CD4-positive, alpha-beta T cell treated with Interleukin-1 beta for 1 hour (primary cell): ENCODE results near the gene C20orf173.
"Not testable (repeated sequence)": the region's sequence is repeated elsewhere in the genome, so short reads cannot be mapped to it uniquely, and the experiment has no call there.

Experiments
- DNase-seq, 2 donors: peaks; one replicate each; pipeline ENCODE4 v3.0.0-alpha.2; 2020 to 2022

Gene C20orf173

GRCh38 chr20:35529552-35529951 lies at the start of gene C20orf173:
Gene C20orf173, minus strand, starts transcription at chr20:35529652. Its CDS starts 279 bp downstream, at chr20:35529373.
- no peak for DNase-seq

- no peak for DNase-seq
Observed at GRCh38 chr20:35579196-35579595, 49.7 kb upstream of the C20orf173 start.

GRCh38 chr20:35578469-35578868 lies 49.0 kb upstream of the C20orf173 start:
- no peak for DNase-seq

DNA sequence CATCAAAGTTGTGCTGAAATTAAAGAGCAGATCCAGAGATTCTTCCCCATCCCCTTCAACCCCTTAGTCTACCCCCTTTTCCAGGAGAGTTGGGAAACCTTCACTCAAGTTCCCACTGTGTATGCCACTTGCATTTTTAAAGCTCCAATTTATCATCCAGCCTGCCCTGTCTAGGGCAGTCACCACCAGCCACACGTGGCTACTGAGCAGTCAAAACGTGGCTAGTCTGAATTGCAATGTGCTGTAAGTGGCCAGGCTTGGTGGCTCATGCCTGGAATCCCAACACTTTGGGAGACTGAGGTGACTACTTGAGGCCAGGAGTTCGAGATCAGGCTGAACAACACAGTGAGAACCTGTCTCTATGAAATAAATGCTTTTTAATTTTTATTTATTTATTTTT lies 47.4 kb upstream of the C20orf173 start:
- DNase-seq: no peak

- no peak for DNase-seq
Observed at GRCh38 chr20:35575958-35576357, 46.5 kb upstream of the C20orf173 start.

- DNase-seq: no peak
Observed at GRCh38 chr20:35572838-35573237, 43.4 kb upstream of the C20orf173 start.

DNA sequence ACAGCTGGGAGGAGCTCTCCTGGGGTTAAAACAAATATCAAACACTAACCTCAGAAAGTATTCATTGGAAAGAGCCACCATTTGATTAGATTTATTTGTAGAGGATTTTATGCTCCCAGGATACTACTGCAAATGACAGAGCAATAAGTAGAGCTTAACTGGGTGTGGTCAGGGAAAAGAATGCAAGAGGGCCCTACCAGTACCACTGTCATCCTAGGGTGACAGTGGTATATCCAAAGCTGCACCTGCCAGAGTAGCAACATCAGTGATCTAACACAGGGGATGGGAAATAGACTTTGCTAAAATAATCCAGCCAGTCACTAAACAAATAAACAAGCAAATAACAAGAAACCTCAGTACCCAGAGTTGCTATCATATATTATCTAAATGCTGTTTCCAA lies 42.1 kb upstream of the C20orf173 start:
- no peak for DNase-seq

DNA sequence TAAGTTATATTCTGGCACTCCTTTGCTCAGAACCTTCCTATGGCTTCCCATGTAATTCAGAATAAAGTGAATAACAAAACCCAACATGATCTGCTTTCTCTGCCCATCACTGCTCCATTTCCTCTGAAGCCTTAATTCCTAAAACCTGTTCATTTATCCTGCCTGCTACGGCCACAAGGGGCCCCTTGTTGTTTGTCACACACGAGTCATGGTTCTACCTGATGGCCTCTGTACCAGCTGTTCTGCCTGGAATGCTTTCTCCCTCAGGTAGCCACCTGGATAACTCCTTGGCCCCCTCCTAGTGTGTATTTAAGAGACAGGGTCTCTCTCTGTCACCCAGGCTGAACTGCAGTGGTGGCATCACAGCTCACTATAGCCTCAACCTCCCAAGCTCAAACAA lies 39.2 kb upstream of the C20orf173 start:
- DNase-seq: no peak

- DNase-seq: no peak
Observed at GRCh38 chr20:35564905-35565304, 35.5 kb upstream of the C20orf173 start.

DNA sequence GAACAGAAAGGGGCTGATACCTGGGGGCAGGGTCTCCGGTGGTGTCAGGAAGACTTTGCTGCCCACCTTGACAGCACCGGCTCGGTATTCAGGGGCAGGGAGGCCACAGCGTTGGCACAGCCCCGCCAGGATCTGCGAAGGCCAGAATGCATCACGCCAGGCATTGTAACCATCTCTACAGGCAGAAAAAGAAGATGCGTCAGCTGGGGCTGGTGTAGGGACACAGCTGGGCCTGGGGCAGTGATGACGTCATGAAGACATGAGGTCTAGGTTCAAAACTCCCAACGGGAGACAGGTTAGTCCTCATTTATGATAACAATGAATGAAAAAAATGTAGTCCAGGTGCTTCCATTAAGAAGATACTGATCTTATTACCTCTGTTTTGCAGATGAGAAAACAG lies 34.4 kb upstream of the C20orf173 start:
- no peak for DNase-seq

GRCh38 chr20:35562541-35563110 lies 33.2 kb upstream of the C20orf173 start:
- no peak for DNase-seq

- no peak for DNase-seq
Observed at GRCh38 chr20:35561671-35562070, 32.2 kb upstream of the C20orf173 start.

DNA sequence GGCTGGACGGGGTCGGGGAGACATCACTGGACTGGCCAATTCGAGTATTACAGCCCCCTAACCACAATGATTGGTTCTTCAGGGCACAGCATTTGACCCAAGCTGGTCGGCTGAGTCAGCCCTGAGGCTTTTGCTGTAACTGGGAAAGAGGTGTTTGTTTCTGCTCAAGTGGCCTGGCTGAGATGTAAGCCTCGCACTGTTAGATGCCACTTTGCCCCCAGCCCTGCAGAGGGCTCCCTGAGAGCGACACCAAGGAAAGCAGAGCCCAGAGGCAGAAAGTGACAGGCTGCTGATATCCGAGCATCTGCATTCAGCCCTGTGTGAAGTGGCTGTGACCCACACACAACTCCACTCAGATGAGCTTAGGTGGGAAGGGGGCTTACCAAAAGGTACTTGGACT lies 31.8 kb upstream of the C20orf173 start:
- peak in 1 of 2 donors; percentile 17 for DNase-seq

DNA sequence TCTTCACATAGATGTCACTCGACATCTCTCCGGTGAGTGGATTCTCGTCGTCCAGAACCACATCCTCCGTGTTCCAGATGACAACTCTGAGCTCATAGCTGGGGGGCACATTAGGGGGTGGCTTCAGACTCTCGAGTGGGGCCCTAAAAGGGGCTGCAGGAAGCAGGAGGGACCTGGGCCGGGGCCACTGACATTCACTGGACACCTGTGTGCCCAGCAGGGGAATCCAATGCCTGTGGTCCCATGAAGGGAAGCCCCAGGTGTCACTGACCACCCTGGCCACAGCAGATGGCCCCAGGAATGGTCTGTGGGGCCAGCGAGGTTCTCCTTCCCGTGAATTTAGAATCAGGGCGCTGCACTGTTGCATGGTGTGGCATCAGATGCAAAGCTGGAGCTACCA lies 31.1 kb upstream of the C20orf173 start:
- DNase-seq: no peak

- DNase-seq: no peak
Observed at GRCh38 chr20:35560105-35560511, 30.7 kb upstream of the C20orf173 start.

- no peak for DNase-seq
Observed at GRCh38 chr20:35559042-35559693, 29.7 kb upstream of the C20orf173 start.

DNA sequence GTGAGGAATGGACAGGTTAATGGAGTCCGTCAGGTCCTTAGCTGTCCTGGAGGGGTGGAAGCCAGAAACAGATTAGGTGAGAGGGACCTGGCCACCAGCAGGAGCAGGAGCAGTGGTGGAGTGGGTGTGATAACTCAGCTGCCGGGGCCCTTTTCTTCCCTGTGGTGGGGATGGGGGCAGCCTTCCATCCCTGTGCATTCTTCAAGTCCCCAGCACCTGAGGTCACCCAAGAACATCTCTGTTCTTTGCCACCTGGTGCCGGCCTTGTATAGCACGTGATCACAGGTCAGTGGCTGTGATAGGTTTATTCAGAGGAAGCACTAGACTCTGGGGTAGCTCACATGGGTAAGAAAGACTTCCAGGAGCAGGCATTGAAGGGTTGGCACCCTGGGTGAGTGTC lies 29.0 kb upstream of the C20orf173 start:
- DNase-seq: no peak

DNA sequence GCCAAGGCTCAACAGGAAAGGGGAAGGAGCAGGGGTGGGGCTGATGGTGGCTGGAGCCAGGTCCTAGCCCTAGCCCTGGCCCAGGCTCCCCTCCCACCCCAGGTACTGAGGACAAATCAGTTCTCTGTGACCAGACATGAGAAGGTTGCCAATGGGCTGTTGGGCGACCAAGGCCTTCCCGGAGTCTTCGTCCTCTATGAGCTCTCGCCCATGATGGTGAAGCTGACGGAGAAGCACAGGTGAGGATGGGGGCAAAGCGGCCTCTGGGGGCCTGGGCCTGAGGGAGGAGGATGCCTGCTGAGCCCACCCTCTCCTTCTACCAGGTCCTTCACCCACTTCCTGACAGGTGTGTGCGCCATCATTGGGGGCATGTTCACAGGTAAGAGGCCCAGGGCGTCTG lies 27.4 kb upstream of the C20orf173 start:
- DNase-seq: no peak

DNA sequence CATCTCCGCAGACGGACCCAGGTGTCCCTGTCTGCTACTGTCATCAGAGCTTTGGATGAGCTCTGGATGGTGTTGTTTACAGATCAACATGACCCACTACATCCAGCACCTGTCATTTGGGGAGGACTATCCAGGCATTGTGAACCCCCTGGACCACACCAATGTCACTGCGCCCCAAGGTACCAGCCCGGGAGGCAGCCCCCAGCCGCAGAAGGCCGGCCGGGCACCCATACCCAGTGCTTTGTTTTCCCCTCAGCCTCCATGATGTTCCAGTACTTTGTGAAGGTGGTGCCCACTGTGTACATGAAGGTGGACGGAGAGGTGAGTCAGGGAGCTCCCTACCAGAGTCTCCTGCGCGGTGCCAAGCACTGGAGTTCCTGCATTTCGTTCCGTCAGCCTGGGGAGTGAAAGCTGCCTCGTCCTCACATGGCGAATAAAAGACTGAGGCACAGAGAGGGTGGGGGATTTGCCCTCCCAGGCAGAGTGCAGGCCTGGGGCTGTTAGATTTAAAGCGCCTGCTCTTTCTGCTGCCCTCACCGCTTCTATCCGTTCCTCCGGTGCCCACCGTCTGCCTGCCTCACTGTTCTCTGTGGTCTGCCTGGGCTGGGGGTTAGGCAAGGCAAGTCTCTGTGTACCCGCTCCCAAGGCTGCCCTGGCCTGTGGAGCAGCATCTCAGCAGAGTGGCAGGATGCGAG lies 26.6 kb upstream of the C20orf173 start:
- DNase-seq: no peak

DNA sequence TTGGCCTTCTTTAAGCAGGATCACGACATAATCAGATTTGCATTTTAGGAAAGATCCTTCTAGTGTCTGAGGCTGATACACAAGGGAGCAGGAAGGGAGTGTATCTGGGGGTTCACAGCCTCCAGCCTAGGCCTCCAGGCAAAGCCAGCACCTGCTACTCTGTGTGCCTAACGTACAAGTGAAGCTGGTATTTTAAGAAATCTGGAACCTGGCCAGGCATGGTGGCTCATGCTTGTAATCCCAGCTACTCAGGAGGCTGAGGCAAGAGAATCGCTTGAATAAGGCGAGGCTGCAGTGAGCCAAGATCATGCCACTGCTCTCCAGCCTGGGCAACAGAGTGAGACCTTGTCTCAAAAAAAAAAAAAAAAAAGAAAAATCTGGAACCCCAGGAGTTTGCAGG lies 26.0 kb upstream of the C20orf173 start:
- DNase-seq: not testable (repeated sequence)

GRCh38 chr20:35552914-35553313 lies 23.5 kb upstream of the C20orf173 start:
- DNase-seq: no peak

DNA sequence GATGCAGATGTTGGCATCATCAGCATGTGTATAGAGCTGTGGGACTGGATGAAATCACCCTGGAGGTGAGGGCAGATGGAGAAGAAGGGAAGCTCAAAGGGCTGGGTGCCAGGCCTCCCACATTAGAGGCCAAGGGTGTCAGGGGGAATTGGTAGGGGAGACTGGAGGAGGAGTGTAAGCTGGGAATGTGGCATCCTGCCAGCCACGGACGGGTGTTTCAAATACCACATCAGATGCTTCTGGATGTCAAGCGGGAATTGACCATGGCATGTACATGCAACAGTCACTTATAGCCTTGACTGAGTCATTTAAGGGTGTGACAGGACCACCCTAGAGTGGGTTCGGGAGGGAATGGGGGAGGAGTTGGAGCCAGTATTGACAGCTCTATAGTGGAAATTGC lies 22.1 kb upstream of the C20orf173 start:
- no peak for DNase-seq

DNA sequence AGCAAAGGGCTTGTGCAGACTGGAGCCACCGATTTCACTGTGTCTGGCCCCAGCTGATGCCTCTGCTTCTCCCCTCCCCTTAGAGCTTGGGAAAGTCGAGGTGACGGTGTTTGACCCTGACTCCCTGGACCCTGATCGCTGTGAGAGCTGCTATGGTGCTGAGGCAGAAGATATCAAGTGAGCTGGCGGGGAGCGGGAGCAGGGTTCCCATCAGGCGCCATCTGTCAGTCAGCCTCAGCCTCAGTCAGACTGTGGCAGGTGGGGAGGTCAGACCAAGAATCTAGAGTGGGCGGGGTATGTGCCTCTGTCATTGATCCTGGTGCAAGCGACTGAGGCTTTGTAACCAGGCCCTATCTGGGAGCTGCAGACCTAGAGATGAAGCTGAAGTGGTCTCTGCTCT lies 17.9 kb upstream of the C20orf173 start:
- DNase-seq: no peak

DNA sequence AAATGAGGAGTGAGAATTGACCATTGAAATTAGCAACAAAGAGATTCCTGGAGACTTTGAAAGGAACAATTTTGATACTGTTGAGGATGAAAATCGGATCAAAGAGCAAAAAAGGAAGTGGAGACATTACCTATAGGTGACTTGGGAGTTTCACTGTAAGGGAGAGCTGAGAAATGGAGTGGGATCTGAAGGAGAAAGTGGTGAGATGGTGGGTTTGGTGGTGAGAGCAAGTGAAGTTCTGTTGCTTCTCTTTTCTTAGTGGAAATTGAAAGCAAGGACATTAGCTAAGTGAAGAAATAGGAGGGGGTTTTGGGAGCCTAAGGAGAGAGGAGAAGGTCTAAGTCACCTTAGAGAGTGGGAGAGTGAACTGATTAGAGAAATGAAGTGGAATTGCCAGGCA lies 16.7 kb upstream of the C20orf173 start:
- no peak for DNase-seq
